Cardiac fibroblast (primary cell): ENCODE data around the gene TIMM10.

Source experiments
- DNase-seq, 2 donors: peaks; one replicate each; pipeline versions ENCODE4 v3.0.0 to v3.0.0-alpha.2; 2010; ENCODE audit warnings: low read depth in 2 of 2
- H3K4me3 ChIP-seq, 2 donors: replicated peaks in 1 of 2; 1 replicate in 1 of 2; 2 replicates in 1 of 2; pipeline ENCODE4 v1.5.1; 2011; ENCODE audit warnings: low read depth in 2 of 2, low read length in 2 of 2, mild to moderate bottlenecking in 2 of 2, moderate library complexity in 1 of 2
- TF ChIP-seq, protein P1 (sequence below): IDR thresholded peaks from one replicate; pipeline ENCODE4 v1.5.1; 2011; ENCODE audit warnings: low read depth, mild to moderate bottlenecking, low read length, inconsistent platforms

Gene TIMM10

DNA sequence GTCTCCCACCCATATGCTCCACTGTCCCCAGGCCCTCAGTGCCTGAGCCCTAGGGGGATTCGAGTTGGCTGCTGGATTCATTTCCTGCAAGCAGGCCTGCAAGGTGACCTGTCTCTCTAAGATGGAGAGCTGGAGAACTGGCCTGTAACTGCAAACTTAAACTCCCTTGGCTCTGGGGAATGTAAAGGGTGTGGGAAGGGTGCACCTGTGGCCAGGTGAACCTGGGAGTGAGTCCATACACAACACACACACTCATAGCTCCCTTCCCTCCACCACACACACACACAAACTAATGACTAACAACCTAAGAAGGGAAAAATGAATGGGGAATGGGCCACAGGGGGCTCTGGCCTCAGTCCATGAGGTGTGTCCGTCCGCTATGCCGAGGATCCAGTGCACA, 21.4 kb upstream of the TIMM10 start:
- TF ChIP-seq, protein P1, sequence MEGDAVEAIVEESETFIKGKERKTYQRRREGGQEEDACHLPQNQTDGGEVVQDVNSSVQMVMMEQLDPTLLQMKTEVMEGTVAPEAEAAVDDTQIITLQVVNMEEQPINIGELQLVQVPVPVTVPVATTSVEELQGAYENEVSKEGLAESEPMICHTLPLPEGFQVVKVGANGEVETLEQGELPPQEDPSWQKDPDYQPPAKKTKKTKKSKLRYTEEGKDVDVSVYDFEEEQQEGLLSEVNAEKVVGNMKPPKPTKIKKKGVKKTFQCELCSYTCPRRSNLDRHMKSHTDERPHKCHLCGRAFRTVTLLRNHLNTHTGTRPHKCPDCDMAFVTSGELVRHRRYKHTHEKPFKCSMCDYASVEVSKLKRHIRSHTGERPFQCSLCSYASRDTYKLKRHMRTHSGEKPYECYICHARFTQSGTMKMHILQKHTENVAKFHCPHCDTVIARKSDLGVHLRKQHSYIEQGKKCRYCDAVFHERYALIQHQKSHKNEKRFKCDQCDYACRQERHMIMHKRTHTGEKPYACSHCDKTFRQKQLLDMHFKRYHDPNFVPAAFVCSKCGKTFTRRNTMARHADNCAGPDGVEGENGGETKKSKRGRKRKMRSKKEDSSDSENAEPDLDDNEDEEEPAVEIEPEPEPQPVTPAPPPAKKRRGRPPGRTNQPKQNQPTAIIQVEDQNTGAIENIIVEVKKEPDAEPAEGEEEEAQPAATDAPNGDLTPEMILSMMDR, result no peak

DNA sequence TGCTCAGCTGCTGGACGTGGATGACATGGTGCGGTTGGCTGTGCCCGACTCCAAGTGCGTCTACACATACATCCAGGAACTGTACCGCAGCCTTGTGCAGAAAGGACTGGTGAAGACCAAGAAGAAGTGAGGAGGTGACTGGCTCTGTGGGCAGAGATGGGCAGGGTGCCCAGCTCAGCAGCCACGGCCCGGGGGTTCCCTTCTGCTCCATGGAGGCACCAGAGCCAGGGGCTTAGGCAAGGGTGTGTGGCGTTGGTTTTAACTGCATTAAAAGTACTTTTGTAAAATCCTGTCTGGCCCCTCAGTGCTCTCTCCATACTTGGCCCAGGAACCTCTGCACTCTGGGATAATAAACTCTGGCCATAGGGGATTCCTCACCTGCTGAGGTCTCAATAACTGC, 19.4 kb upstream of the TIMM10 start:
- no peak overlapping the region for H3K4me3 ChIP-seq
- no peak for DNase-seq
- TF ChIP-seq, protein P1, result no peak

More for the DNA sequence above, 21.4 kb upstream of the TIMM10 start:
- no peak overlapping the region for H3K4me3 ChIP-seq
- no peak for DNase-seq

DNA sequence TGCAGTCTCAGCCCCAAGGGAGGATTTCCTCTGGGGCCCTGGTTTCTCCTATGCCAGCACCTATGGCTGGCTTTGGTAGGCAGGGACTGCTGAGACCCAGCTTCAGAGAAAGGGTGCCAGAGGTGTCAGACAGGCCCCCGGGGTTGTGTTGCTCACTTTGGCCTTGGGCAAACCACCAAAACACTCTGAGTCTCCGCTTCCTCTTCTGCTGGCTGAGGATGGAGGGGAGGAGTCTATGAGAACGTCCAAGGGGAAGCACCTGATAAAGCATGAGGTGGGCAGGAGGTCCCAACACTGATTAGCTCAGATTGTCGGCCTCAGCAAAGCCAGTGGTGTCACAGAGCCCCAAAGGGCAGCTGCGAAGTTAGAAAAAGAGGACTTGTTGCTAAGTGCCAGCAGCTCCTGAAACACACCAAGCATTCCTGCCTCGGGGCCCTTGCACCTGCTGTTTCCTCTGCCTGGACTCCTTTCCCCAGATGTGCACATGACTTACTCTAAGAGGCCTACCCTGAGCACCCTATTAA, 17.4 kb upstream of the TIMM10 start:
- DNase-seq, result no peak
- TF ChIP-seq, protein P1, result no peak
- H3K4me3 ChIP-seq, result no peak overlapping the region

DNA sequence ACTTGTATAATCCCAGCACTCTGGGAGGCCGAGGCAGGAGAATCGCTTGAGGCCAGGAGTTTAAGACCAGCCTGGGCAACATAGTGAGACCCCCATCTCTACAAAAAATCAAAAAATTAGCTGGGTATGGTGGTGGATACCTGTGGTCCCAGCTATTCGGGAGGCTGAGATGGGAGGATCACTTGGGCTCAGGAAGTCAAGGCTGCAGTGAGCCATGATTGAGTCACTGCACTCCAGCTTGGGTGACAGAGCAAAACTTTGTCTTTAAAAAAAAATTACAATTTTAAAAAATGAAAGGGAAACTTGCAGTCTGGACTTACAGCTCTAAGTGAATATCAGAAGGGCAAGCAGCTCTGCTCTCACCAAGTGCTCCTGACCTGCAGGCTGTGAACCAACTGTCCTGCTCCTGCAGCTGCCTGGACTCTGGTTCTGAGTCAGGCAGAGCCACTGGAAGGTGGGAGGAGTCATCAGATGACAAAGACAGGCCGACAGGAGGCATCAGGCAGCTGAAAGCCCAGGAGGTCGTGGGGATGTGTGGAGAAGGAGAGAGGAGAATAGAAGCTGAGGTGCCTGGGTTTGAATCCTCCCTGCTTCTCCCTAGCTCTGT, 16.4 kb upstream of the TIMM10 start:
- peak; percentile 27 to 66 for DNase-seq
- no peak overlapping the region for H3K4me3 ChIP-seq
- TF ChIP-seq, protein P1, result no peak

DNA sequence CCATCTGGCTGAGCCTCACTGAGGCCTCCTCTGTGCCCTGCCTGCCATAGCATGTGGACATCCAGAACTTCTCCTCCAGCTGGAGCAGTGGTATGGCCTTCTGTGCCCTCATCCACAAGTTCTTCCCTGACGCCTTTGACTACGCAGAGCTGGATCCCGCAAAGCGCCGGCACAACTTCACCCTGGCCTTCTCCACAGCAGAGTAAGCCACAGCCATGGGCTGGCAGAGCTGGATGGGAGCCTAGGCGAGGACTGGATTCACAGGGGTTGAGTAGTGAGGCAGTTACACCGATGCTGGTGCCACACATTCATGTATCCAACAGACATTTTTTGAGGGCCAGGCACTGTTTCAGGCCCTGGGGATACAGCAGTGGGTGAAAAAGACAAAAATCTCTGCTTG, 15.9 kb upstream of the TIMM10 start:
- no peak for DNase-seq
- TF ChIP-seq, protein P1, result no peak
- no peak overlapping the region for H3K4me3 ChIP-seq

DNA sequence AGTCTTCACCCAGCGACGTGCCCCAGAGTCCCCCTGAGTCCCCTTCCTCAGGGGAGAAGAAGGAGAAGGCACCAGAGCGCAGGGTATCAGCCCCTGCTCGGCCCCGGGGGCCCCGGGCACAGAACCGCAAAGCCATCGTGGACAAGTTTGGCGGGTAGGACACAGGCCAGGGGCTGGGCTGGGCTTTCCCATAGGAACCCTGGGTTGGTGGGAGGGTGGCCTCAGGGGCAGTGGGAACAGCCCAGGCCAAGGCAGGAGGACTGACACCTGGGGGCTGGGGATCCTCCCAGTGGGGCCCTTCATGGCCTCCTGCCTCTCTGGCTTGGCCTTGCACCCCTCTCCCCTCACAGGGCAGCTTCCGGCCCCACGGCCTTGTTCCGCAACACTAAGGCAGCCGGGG, 15.3 kb upstream of the TIMM10 start:
- no peak overlapping the region for H3K4me3 ChIP-seq
- DNase-seq, result no peak
- TF ChIP-seq, protein P1, result no peak

DNA sequence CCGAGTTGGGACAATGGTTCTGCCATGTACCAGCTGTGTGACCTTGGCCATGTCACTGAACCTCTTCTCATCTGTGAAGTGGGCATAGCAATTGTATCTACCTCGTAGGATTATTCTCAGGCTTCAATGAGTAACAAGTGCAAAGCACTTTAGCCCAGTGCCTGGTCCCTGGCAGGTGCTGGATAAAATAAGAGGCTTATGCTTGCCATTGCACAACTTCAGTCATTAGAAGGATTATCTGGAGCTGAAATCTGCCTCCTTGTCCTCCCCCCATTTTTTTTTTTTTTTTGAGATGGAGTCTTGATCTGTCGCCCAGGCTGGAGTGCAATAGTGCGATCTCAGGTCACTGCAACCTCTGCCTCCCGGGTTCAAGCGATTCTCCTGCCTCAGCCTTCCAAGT, 14.0 kb upstream of the TIMM10 start:
- TF ChIP-seq, protein P1, result no peak
- no peak overlapping the region for H3K4me3 ChIP-seq
- DNase-seq, result no peak
